PFSK-1 (cell line): ENCODE results near the gene RICTOR.

ENCODE experiments used
- FOXP2 ChIP-seq: optimal IDR thresholded peaks from 2 replicates; pipeline ENCODE3; 2011; ENCODE audit warnings: borderline replicate concordance, control low read depth, inconsistent platforms; ENCODE audit not compliant: insufficient read depth; ENCODE audit errors: extremely low read length, extremely low read depth
- POLR2AphosphoS5 ChIP-seq: IDR thresholded peaks from 2 replicates; pipeline ENCODE4 v1.6.1; 2012; ENCODE audit warnings: low read depth, mild to moderate bottlenecking, control low read depth, low read length, moderate library complexity
- SIN3A ChIP-seq: IDR thresholded peaks from 2 replicates; pipeline ENCODE4 v1.6.1; 2012; ENCODE audit warnings: mild to moderate bottlenecking, low read length, moderate library complexity, borderline replicate concordance; ENCODE audit not compliant: insufficient read depth
- TAF1 ChIP-seq: IDR thresholded peaks from 2 replicates; pipeline ENCODE4 v1.6.1; 2012; ENCODE audit warnings: low read length, control low read depth, borderline replicate concordance; ENCODE audit not compliant: insufficient read depth
- TF ChIP-seq, protein P1 (sequence below), 2 experiments: IDR thresholded peaks; 2 replicates each; pipeline versions ENCODE4 v1.6.1 to v1.8.0; 2011 to 2012; ENCODE audit warnings: low read depth in 2 of 2, low read length in 2 of 2, control low read depth in 1 of 2, inconsistent platforms in 1 of 2, mild to moderate bottlenecking in 1 of 2, moderate library complexity in 1 of 2; ENCODE audit not compliant: insufficient read depth in 1 of 2

Gene RICTOR

GRCh38 chr5:39100301-39100850, 26.2 kb upstream of the RICTOR start:
- TF ChIP-seq, protein P1, sequence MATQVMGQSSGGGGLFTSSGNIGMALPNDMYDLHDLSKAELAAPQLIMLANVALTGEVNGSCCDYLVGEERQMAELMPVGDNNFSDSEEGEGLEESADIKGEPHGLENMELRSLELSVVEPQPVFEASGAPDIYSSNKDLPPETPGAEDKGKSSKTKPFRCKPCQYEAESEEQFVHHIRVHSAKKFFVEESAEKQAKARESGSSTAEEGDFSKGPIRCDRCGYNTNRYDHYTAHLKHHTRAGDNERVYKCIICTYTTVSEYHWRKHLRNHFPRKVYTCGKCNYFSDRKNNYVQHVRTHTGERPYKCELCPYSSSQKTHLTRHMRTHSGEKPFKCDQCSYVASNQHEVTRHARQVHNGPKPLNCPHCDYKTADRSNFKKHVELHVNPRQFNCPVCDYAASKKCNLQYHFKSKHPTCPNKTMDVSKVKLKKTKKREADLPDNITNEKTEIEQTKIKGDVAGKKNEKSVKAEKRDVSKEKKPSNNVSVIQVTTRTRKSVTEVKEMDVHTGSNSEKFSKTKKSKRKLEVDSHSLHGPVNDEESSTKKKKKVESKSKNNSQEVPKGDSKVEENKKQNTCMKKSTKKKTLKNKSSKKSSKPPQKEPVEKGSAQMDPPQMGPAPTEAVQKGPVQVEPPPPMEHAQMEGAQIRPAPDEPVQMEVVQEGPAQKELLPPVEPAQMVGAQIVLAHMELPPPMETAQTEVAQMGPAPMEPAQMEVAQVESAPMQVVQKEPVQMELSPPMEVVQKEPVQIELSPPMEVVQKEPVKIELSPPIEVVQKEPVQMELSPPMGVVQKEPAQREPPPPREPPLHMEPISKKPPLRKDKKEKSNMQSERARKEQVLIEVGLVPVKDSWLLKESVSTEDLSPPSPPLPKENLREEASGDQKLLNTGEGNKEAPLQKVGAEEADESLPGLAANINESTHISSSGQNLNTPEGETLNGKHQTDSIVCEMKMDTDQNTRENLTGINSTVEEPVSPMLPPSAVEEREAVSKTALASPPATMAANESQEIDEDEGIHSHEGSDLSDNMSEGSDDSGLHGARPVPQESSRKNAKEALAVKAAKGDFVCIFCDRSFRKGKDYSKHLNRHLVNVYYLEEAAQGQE (IDR thresholded peaks at IDR 0.05; ENCODE audit: insufficient read depth in 1 of 2, low read depth in 2 of 2, low read length in 2 of 2): no peak
- no peak for TF ChIP-seq FOXP2
- no peak for TF ChIP-seq POLR2AphosphoS5
- TF ChIP-seq SIN3A: no peak
- no peak for TF ChIP-seq TAF1

- TF ChIP-seq FOXP2 (no peak), TAF1 (no peak), SIN3A (no peak), POLR2AphosphoS5 (no peak)
- TF ChIP-seq, protein P1 (IDR thresholded peaks at IDR 0.05; ENCODE audit: insufficient read depth in 1 of 2, low read depth in 2 of 2, low read length in 2 of 2): no peak
Observed at GRCh38 chr5:39099831-39100230, 25.6 kb upstream of the RICTOR start.

DNA sequence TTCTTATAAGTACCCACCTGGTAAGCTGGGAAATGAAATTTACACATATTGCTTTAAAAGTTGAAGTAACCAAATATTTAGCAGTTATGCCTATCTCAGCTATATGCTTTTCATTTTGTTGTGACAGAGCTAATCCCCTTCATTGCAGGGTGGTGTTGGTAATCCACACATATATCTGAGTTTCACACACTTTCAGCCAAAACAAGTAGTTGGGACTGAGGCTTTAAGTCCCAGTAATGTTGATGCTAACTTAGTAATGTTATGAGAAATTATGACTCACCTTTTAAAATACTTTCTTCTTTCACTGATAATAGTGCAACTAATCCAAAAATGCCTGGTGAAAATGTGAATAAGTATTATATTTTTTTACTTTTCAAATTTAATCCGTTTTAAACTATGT, 19.2 kb upstream of the RICTOR start:
- TF ChIP-seq, protein P1 (IDR thresholded peaks at IDR 0.05; ENCODE audit: insufficient read depth in 1 of 2, low read depth in 2 of 2, low read length in 2 of 2): no peak
- TF ChIP-seq SIN3A (no peak), TAF1 (no peak), FOXP2 (no peak), POLR2AphosphoS5 (no peak)

DNA sequence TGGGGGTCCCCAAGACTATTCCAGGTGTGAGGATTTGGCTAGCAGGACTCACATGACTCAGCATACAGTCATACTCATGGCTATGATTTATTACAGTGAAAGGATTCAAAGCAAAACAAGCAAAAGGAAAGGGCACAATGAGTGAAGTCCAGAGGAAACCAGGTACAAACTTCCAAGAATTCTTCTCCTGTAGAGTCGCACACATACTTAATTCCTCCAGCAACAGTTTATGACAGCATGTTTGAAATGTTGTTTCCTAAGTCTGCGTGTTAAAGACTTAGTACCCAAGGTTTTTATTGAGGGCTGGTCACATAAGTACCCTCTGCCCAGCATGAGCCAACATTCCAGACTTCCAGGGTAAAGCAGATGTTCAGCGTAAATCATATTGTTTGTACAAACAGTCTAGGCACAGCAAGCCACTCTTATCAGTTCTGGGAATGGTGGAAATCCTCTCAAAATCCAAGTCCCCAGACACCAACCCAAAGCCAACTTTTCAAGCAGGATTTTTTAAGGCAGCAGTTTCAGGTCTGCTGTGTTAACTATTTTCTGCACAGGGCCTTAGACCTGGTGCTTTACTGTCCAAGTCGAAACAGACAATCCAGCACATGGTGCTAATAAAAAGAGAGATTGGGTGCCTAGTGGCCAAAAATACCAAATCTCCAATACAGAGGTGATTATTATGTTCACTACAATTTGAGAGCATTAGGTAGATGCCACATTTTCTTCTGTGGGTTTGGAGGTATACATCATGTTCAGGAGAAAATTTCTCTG, 18.6 kb upstream of the RICTOR start:
- TF ChIP-seq TAF1 (no peak), POLR2AphosphoS5 (no peak), SIN3A (no peak), FOXP2 (no peak)
- TF ChIP-seq, protein P1 (IDR thresholded peaks at IDR 0.05; ENCODE audit: insufficient read depth in 1 of 2, low read depth in 2 of 2, low read length in 2 of 2): no peak
